ENCODE data around the gene OTUB1. TPM values are rescaled to one million over a fixed set of nuclear protein-coding genes. Genes with fewer than 3 reads are reported as not detected.
A peak's percentile ranks its signal among the peaks of the same experiment; 100 is the strongest.

OTUB1 gene
- total and polyA plus RNA-seq, 2 of the 13 experiments (the other 11 are each of a cell fraction or from before 2014, with no cell fraction given) = 58.8 to 130 TPM

GRCh38 chr11:63986156-63986931 lies at the start of gene OTUB1 (continued):
- TF ChIP-seq HOXA9 (CRISPR knock-in tag; IDR thresholded peaks at IDR 0.05; ENCODE audit: borderline replicate concordance) = no peak
- TF ChIP-seq, protein P1, sequence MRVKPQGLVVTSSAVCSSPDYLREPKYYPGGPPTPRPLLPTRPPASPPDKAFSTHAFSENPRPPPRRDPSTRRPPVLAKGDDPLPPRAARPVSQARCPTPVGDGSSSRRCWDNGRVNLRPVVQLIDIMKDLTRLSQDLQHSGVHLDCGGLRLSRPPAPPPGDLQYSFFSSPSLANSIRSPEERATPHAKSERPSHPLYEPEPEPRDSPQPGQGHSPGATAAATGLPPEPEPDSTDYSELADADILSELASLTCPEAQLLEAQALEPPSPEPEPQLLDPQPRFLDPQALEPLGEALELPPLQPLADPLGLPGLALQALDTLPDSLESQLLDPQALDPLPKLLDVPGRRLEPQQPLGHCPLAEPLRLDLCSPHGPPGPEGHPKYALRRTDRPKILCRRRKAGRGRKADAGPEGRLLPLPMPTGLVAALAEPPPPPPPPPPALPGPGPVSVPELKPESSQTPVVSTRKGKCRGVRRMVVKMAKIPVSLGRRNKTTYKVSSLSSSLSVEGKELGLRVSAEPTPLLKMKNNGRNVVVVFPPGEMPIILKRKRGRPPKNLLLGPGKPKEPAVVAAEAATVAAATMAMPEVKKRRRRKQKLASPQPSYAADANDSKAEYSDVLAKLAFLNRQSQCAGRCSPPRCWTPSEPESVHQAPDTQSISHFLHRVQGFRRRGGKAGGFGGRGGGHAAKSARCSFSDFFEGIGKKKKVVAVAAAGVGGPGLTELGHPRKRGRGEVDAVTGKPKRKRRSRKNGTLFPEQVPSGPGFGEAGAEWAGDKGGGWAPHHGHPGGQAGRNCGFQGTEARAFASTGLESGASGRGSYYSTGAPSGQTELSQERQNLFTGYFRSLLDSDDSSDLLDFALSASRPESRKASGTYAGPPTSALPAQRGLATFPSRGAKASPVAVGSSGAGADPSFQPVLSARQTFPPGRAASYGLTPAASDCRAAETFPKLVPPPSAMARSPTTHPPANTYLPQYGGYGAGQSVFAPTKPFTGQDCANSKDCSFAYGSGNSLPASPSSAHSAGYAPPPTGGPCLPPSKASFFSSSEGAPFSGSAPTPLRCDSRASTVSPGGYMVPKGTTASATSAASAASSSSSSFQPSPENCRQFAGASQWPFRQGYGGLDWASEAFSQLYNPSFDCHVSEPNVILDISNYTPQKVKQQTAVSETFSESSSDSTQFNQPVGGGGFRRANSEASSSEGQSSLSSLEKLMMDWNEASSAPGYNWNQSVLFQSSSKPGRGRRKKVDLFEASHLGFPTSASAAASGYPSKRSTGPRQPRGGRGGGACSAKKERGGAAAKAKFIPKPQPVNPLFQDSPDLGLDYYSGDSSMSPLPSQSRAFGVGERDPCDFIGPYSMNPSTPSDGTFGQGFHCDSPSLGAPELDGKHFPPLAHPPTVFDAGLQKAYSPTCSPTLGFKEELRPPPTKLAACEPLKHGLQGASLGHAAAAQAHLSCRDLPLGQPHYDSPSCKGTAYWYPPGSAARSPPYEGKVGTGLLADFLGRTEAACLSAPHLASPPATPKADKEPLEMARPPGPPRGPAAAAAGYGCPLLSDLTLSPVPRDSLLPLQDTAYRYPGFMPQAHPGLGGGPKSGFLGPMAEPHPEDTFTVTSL (CRISPR knock-in tag; IDR thresholded peaks at IDR 0.05; ENCODE audit: borderline replicate concordance) = 0 out of 2 replicates have a peak, but pooled peaks have one; percentile 21
- TF ChIP-seq, protein P2, sequence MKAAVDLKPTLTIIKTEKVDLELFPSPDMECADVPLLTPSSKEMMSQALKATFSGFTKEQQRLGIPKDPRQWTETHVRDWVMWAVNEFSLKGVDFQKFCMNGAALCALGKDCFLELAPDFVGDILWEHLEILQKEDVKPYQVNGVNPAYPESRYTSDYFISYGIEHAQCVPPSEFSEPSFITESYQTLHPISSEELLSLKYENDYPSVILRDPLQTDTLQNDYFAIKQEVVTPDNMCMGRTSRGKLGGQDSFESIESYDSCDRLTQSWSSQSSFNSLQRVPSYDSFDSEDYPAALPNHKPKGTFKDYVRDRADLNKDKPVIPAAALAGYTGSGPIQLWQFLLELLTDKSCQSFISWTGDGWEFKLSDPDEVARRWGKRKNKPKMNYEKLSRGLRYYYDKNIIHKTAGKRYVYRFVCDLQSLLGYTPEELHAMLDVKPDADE (CRISPR knock-in tag; IDR thresholded peaks at IDR 0.05) = peak; percentile 89; the same call in 1 of the 2 replicates
- TF ChIP-seq, protein P3, sequence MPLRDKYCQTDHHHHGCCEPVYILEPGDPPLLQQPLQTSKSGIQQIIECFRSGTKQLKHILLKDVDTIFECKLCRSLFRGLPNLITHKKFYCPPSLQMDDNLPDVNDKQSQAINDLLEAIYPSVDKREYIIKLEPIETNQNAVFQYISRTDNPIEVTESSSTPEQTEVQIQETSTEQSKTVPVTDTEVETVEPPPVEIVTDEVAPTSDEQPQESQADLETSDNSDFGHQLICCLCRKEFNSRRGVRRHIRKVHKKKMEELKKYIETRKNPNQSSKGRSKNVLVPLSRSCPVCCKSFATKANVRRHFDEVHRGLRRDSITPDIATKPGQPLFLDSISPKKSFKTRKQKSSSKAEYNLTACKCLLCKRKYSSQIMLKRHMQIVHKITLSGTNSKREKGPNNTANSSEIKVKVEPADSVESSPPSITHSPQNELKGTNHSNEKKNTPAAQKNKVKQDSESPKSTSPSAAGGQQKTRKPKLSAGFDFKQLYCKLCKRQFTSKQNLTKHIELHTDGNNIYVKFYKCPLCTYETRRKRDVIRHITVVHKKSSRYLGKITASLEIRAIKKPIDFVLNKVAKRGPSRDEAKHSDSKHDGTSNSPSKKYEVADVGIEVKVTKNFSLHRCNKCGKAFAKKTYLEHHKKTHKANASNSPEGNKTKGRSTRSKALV (CRISPR knock-in tag; IDR thresholded peaks at IDR 0.05) = peak; percentile 65; the same call in 1 of the 2 replicates
- TF ChIP-seq FOSL2 (CRISPR knock-in tag; IDR thresholded peaks at IDR 0.05) = peak; percentile 43; the same call in 1 of the 2 replicates
- TF ChIP-seq RBM39 (IDR thresholded peaks at IDR 0.05; ENCODE audit: low read depth, low read length, poor library complexity, severe bottlenecking) = peak; percentile 90
- no peak for TF ChIP-seq ZNF468 (CRISPR knock-in tag; IDR thresholded peaks at IDR 0.05)
- no peak for TF ChIP-seq ZNF496 (CRISPR knock-in tag; IDR thresholded peaks at IDR 0.05; ENCODE audit: insufficient replicate concordance)
- TF ChIP-seq HOXA7 (CRISPR knock-in tag; IDR thresholded peaks at IDR 0.05) = no peak
- peak; percentile 66; the same call in 1 of the 2 replicates for TF ChIP-seq ZNF547 (CRISPR knock-in tag; IDR thresholded peaks at IDR 0.05)
- TF ChIP-seq PAF1 (CRISPR knock-in tag; IDR thresholded peaks at IDR 0.05) = no peak
- TF ChIP-seq, protein P4, sequence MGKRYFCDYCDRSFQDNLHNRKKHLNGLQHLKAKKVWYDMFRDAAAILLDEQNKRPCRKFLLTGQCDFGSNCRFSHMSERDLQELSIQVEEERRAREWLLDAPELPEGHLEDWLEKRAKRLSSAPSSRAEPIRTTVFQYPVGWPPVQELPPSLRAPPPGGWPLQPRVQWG (CRISPR knock-in tag; IDR thresholded peaks at IDR 0.05; ENCODE audit: borderline replicate concordance, low read depth) = no peak
- TF ChIP-seq ZNF691 (CRISPR knock-in tag; IDR thresholded peaks at IDR 0.05; ENCODE audit: borderline replicate concordance, low read depth) = 0 out of 2 replicates have a peak, but pooled peaks have one; percentile 35
- TF ChIP-seq, protein P5, sequence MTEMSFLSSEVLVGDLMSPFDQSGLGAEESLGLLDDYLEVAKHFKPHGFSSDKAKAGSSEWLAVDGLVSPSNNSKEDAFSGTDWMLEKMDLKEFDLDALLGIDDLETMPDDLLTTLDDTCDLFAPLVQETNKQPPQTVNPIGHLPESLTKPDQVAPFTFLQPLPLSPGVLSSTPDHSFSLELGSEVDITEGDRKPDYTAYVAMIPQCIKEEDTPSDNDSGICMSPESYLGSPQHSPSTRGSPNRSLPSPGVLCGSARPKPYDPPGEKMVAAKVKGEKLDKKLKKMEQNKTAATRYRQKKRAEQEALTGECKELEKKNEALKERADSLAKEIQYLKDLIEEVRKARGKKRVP (CRISPR knock-in tag; IDR thresholded peaks at IDR 0.05) = no peak
- TF ChIP-seq CENPT (CRISPR knock-in tag; IDR thresholded peaks at IDR 0.05; ENCODE audit: low read depth) = no peak
- 0 out of 2 replicates have a peak, but pooled peaks have one; percentile 50 for TF ChIP-seq ZNF510 (CRISPR knock-in tag; IDR thresholded peaks at IDR 0.05; ENCODE audit: low read depth)
